GDM1 (cell line): Measurements from ENCODE around the gene MTHFS.
"Not testable (repeated sequence)": the region's sequence is repeated elsewhere in the genome, so short reads cannot be mapped to it uniquely, and the experiment has no call there.

ENCODE experiments used
- DNase-seq: peaks from one replicate; lab custom pipeline; 2025; lab: John Stamatoyannopoulos, UW

The MTHFS gene

DNA sequence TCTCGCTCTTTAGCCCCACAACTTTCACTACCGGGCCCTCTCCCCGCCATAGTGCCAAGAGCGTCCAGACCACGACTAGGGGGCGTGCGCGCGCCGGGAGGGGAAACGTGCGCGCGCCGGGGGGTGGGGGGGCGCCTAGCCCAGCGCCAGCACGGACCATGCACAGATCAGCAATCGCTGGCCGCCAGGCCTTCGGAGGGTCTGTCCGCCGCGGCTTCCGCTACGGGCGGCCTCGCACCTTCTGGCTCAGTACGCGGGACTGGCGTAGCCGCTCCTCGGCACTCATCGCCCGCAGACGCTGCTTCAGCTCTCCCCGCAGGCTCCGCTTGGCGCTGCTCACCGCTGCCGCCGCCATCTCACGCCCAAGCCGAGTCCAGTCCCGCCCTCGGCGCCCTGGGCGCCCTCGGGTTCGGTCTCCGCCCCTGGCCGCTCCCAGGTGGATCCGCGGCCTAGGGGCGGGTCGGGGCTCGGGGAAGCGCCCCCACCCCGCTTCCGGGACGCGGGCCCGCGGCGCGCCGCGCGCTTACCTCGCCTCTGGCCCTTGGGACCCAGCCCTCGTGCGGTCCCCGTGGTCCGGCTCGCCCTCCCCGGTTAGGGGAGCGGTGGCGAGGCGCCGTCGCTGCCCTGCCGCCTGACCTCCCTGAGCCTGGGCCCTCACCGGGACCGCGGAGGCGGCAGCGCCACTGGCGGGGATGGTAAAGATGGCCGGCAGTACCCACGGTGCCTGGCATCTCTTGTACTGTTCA is at the start of gene MTHFS:
MTHFS (minus strand) TSS at position 381 of the 746 bp plus-strand sequence; CDS start at position 355, 26 bp downstream.
- peak; percentile 84 for DNase-seq

DNA sequence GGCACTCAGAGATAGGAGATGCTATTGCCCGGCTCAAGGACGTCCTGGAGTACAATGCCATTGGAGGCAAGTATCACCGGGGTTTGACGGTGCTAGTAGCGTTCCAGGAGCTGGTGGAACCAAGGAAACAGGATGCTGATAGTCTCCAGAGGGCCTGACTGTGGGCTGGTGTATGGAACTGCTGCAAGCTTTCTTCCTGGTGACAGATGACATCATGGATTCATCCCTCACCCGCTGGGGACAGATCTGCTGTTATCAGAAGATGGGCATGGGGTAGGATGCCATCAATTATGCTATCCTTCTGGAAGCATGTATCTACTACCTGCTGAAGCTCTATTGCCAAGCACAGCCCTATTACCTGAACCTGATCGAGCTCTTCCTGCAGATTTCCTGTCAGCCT is 47.8 kb upstream of the MTHFS start:
- DNase-seq, result no peak

DNA sequence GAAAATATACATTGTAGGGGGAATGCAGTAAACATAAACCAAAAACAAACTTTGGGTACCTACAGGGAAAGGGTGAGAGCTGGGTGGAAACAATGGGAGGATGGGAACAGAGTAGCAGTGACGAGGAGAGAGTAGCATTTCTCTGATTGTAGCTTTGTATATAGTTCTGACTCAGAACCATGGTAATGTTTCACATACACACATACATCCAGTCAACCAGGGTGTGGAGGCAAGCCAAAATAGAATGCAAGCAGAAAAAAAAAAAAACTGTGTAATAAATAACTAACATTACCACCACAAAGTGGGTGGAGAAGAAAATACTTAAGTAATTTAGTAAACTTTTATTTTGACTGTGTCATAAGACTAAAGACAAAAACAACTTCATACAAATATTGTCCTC is 47.0 kb upstream of the MTHFS start:
- no peak for DNase-seq

DNA sequence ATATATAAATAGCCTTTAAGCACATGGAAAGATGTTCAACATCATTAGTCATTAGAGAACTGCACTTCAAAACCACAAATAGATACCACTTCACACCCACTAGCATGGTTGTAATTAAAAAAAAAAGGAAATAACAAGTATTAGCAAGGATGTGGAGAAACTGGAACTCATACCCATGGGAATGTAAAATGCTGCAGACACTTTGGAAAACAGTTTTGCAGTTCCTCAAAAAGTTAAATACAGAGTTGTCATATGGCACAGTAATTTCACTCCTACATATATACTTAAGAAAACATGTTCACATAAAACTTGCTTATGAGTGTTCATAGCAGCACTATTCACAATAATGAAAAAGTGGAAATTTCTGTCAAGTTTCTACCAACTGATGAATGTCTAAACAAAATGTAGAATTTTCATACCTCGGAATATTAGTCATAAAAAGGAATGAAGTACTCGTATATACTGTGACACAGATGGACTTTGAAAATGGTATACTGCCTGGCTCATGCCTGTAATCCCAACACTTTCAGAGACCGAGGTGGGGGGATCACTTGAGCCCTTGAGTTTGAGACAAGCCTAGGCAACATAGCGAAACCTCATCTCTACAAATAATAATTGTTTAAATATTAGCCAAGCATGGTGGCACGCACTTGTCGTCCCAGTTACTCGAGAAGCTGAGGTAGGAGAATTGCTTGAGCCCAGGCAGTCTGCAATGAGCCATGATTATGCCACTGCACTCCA is 46.1 kb upstream of the MTHFS start:
- no peak for DNase-seq

DNA sequence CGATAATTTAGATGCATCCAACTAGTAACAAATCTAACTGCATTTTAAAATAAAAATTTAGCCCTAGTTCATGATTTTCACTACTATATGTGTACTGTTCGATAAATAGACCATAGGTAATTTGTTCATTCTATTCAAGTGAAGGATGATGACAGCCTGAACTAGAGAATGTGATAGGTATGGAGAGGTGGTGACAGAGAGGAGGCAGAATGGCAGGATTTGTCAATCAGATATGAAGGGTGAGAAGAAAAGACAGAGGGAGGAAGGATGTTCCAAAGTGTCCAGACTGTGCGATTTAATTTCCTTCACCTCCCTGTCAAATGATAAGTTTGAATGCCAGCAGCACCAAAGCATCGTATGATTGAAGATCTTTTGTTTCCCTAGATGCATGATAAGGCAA is 42.6 kb upstream of the MTHFS start:
- DNase-seq, result no peak

DNA sequence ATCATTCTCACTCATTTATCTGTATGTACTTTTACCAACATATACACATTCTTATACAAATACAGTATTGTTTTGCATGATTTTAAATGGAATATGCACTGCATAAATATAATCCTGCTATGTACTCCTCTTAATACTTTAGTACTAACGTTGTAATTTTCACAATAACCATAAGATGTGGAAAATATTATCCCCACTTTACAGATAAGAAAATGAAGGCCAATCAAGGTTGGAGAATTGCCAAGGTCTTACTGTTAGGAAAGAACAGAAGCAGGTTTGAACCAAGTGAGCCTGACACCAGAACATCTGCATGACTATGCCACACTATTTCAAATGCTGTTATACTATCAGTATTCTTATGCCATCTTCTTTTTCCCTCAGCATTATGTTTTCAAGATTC is 41.3 kb upstream of the MTHFS start:
- no peak for DNase-seq

DNA sequence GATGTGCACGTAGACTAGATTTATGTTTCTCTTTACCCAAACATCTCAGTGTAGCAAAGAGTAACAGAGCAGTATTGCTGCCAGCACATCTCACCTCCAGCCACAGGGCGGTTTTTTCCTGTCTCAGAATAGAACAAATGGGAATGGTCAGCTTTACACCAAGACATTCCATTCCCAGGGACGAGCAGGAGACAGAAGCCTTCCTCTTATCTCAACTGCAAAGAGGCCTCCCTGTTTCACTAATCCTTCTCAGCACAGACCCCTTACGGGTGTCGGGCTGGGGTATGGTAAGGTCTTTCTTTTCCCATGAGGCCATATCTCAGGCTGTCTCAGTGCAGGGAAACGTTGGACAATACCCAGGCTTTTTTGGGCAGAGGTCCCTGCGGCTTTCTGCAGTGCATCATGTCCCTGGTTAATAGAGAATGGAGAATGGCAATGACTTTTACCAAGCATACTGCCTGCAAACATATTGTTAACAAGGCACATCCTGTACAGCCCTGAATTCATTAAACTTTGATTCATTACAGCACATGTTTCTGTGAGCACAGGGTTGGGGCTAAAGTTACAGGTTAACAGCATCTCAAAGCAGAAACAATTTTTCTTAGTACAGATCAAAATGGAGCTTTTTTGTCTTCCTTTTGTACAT is 38.9 kb upstream of the MTHFS start:
- DNase-seq, result not testable (repeated sequence)

DNA sequence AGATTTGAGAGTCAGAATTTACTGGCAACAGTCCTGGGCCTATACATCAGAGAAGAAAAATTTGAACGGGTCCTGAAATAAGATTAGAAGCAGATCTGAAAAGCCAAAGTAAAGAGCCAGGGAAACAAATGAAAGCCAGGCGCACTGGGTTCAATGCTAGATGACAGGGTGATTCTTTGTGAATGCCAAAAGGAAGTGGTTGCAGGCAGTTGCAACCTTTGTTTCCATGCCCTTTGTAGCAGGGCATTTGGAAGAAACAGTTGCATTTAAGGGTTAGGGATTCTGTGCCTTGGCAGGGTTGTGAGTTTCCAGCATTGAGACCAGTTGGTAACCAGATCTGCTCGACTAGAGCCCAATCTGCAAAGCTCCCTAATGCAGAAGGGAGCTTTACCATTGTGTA is 36.4 kb upstream of the MTHFS start:
- DNase-seq, result no peak

DNA sequence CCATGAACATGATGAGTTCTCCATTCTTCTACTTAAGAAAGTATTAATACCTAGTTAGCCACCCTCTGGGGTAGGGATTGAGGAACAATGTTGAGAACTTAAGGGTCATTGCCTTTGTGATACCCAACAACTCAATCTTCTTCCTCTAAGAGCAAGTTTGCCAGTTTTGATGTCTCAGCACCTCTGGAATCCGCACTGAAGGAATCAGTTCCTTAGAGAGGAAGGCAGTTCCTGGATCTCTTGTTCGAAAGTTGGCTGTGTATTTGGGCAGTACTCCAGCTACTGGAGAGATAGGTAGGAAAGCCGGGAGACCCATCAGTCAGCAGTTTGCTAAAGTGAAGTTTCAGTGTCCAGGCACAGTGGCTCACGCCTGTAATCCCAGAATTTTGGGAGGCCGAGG is 35.6 kb upstream of the MTHFS start:
- no peak for DNase-seq

DNA sequence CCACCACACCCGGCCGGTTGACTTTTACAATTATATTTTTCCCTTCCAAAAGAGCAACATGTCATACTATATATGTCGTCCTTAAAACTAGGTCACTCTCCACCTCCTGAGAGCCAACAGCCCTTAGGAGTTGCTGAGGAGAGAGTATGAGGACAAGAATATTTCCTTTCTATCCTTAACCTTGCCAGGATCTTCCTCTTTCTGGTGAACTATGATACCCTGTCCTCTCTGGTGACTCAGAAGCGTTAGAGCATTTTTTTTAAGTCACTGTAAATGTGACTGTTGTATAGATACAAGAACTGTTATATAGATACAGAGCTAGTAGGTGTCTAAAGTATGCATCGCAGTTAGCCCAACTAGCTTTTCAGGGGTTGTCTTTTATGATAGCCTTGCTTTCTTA is 33.7 kb upstream of the MTHFS start:
- DNase-seq, result peak; percentile 3

DNA sequence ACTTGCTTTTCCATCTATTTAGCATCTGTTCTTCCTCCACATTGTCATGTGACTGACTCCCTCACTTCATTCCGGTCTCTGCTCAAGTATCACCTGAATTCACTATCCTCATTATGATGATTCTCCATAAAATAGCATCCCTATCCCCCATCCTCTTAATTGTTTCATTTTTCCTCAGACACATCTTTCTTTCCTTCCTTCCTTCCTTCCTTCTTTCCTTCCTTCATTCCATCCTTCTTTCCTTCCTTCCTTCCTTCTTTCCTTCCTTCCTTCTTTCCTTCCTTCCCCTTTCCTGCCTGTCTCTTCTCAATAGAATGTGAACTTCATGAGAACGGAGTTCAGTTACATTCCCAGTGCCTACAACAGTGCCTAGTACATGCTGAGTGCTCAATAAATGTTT is 32.6 kb upstream of the MTHFS start:
- DNase-seq, result no peak

DNA sequence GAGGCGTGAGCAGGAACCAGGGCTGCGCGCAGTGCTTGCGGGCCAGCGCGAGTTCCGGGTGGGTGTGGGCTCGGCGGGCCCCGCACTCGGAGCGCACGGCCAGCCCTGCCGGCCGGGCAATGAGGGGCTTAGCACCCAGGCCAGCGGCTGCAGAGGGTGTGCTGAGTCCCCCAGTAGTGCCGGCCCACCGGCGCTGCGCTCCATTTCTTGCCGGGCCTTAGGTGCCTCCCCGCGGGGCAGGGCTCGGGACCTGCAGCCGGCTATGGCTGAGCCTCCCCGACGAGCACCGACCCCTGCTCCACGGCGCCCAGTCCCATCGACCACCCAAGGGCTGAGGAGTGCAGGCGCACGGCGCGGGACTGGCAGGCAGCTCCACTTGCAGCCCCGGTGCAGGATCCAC is 29.3 kb upstream of the MTHFS start:
- not testable (repeated sequence) for DNase-seq

DNA sequence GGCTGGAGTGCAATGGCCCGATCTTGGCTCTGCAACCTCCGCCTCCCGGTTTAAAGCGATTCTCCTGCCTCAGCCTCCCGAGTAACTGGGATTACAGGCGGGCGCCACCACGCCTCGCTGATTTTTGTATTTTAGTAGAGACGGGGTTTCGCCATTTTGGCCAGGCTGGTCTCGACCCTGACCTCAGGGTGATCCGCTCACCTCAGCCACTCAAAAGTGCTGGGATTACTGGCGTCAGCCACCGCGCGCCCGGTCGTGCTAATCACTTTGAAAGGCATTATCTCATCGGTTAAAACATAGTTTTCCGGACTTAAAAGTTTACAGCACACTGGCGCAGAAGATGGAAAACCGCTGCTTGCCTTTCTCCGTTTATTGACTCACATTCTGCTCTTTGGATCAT is 27.6 kb upstream of the MTHFS start:
- DNase-seq, result no peak

DNA sequence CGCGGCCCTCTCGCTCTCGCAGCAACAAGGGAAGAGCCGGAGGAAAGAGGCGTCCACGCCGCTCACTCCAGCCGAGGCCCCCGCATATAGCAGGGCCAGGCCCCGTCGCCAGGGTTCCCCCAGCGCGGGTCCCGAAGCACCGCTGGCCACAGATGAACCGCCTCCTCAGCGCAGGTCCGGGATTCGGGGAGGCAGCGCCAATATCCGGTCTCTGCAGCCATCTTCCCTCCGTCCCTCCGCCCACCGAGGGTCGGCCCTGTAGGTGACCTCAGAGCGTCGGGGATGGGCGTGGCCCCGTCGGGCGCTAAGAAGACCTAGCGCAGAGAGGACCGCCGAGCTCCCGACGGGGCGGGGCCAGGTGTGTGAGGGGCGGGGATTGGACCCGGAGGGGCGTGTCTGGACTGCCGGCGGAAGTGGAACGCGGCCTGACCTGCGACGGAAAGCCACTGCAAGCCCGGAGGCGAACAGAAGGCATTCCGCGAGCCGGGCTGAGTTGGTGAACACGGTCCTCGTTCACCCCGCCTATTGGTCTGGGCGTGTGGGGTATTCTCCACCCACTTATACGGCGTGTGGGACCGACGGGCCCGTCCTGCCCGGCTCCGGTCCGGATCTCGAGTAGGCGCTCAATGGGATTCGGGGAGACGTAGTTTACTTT is 26.8 kb upstream of the MTHFS start:
- peak; percentile 98 for DNase-seq

DNA sequence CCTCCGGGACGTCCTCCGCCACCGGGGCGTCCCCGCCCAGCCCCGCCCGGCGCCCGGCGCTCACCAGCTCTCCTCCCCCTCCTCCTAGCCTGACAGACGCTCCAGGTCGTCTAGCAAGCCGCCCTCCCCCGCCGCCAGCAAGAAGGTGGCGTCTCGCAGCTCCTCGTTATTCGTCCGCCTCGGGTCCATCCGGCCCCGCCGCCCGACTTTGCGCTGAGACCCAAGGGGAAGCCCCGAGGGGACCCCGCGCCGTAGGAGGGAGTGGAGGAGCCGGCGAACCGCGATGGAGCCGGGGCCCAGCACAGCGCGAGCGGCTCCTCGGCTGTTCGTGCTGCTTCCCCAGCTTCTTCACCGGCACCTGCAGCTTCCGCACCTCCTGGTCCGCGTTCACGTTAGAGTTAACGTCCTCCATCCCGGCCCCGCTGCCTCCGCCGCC is 26.3 kb upstream of the MTHFS start:
- DNase-seq, result no peak

DNA sequence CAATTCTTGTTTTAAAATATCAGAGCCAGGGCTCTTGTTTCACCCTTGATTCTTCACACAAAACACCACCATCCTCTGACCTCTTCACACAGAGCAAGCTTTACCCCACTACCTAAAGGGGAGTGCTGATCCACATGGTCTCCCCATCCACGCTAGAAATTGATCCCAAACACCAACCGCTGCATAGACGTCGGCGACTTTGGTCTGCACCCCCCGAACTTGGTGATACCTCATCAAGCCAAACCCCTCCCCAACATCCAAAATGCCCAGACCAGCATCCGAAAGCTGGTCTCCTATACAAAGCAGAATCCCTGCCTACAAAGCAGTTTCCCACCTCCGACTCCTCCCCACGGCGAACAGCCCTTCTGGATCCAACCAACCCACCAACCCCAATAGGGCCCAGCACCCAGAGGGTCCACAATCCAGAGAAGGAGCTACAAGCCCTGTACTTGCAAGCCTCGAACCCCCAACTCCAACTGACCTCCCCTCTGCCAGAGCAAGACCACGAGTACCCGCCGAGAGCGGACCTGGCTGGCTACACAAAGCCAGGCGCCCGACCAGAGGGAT is 25.8 kb upstream of the MTHFS start:
- no peak for DNase-seq

DNA sequence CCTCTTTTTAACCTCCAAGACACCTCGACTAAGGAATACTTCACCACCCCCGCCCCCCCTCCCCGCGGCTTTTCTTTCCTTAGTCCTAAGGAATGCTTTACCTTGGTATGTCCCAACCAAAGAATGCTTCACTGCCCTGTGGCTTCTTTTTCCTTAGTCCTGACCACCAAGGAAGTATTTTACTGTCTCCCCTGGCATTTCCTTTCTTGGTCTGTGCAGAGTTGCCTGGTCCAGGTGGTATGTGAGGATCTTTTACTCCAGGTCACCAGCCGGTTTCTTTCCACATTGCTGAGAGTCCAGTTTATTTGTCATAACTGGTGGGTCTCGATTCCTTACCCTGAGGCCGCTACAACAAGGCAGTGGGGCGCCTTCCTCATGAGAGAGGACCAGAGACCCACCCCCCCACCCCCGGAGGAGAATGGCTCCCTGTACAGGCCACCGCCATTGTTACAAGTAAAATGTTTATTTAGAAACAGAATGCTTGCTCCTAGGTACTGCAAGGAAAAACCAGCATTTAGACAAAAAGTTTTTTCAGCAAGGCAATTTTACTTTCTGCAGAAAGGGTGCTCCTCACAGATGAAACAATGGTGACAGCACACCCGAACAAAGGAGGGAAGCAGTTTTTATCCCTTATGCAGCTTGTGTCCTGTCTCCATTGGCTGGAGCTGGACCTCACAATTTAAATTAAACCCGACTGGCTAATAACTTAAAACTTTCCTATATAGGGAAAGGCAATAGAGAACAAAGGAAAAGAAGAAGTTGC is 23.1 kb upstream of the MTHFS start:
- no peak for DNase-seq

DNA sequence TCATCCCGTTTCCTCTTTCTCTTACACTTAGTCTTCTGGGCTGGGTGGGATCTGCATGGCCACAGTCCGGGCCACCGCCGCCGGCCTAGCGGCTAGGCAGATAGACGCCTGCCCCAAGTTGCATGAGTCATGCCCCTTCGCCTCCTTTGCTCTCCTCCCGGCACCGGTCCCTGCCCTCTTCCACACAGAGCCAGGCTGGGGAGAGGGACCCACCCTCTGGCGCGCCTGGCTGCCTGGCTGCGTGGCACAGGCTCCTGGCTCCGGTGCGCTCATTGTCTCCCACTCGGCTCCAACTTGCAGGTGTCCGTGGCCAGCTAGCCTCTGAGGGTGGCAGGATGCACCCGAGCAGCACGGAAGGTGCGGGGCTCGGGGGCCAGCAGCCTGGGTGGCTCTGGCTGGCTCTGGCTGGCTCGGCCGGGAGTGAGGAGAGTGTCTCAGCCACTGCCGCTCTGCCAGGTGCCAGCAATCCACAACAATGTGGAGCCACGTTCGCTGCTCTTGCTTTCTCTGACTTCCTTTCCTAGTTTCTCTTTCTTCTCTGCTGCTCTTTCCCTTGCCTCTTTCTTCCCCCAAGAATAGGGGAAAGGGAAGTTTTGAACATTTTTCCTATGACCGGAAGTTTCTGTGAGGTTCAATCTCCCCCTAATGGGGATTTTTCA is 22.4 kb upstream of the MTHFS start:
- no peak for DNase-seq

DNA sequence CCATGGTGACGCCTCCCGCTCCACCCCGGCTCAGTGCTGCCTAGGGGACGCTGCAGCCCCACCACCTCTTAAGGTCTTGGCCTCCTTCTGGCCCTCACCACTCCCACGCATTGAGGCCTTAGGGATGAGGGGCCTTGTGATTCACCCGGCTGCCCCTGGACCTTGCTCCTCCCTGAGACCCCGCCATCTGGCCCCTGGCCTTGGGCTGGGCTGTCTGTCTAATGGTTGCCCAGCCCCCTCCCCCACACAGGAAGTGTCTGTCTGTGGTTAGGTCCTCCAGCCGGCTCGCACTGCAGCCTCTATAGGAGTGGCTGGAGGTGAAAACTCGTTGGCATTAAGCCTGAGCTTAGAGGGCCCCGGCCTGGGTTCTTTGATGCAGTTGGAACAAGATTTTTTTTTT is 21.5 kb upstream of the MTHFS start:
- DNase-seq, result no peak

DNA sequence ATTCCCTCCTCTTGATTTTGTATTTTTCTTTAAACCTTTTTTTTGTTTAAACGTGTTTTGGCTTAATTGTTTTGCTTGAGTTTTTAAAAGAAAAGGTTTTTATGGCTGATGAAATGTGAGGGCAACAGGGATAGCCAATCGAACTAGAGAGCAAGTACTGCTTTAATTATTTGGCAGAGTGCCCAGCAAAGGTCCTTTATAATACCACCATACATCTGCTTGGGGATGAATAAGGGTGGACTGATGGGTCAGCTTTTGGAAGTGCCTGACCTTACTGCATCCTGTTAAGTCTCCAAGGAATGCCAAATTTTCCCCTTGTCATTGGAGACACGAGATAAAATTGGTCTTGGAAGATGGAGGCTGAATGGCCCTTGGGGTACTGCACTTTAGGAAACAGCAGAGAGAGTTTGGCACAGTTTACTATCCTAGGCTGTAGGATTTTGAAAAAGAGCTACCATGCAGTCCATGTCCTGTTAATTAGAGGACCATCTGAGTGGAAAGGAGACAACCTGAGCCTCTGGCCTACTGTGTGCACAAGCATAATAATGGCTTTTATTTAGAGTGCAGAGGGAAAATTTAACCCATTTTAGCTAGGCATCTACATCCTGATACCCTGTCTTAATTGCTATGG is 19.8 kb upstream of the MTHFS start:
- DNase-seq, result no peak
